HG02623 (cell line): ENCODE results near the gene RAB26.
"Not testable (repeated sequence)": the region's sequence is repeated elsewhere in the genome, so short reads cannot be mapped to it uniquely, and the experiment has no call there.

ENCODE experiments used
- ATAC-seq: cut with Tn5 transposase; IDR thresholded peaks from one replicate; pipeline ENCODE4 v1.9.1; 2021; ENCODE audit warnings: moderate library complexity; ENCODE audit not compliant: unreplicated experiment

RAB26 gene

GRCh38 chr16:2195322-2196161, 47.1 kb downstream of the RAB26 start:
- no peak for ATAC-seq

GRCh38 chr16:2196162-2196980, 47.9 kb downstream of the RAB26 start, which contains the start of gene CASKIN1:
Gene CASKIN1, minus strand, starts transcription at chr16:2196605. Its CDS starts 173 bp downstream, at chr16:2196432.
- no peak for ATAC-seq

- no peak for ATAC-seq
Measured at GRCh38 chr16:2196981-2197511, 48.6 kb downstream of the RAB26 start.

- no peak for ATAC-seq
Measured at GRCh38 chr16:2197765-2198164, 49.3 kb downstream of the RAB26 start.

- ATAC-seq = no peak
Measured at GRCh38 chr16:2198283-2198682, 49.9 kb downstream of the RAB26 start.

- ATAC-seq = no peak
Measured at GRCh38 chr16:2199095-2199494, 50.7 kb downstream of the RAB26 start.

GRCh38 chr16:2199621-2200139, 51.3 kb downstream of the RAB26 start:
- ATAC-seq = no peak

GRCh38 chr16:2200313-2200712, 51.9 kb downstream of the RAB26 start:
- ATAC-seq = no peak

- ATAC-seq = not testable (repeated sequence)
Measured at GRCh38 chr16:2203119-2203688, 54.8 kb downstream of the RAB26 start.
